Fibroblast of skin of back (primary cell): ENCODE data around the gene BRAF. TPM values are rescaled to one million over a fixed set of nuclear protein-coding genes. Genes with fewer than 3 reads are reported as not detected.
"Not testable (repeated sequence)": the region's sequence is repeated elsewhere in the genome, so short reads cannot be mapped to it uniquely, and the experiment has no call there.

ENCODE experiments used
- DNase-seq: peaks from one replicate; pipeline ENCODE4 v3.0.0-alpha.2; 2013
- polyA plus RNA-seq, 2 experiments: library from polyadenylated mRNA; unstranded; fragments of 120-200 nt; gene quantifications; one replicate each; pipeline ENCODE4 v1.2.1, GENCODE V29; 2013; ENCODE audit not compliant: insufficient read length in 2 of 2

The BRAF gene
- polyA plus RNA-seq (2013, experiment 1 of 2; ENCODE audit: insufficient read length): 7.1 TPM
- polyA plus RNA-seq (2013, experiment 2 of 2; ENCODE audit: insufficient read length): 10.7 TPM

GRCh38 chr7:140924821-140925421 lies at the start of gene BRAF:
BRAF (minus strand) TSS chr7:140924929; CDS start chr7:140924703, 226 bp downstream.
- peak; percentile 87 for DNase-seq

- DNase-seq: no peak
Observed at GRCh38 chr7:140972876-140973829, 48.4 kb upstream of the BRAF start.

- DNase-seq: no peak
Observed at GRCh38 chr7:140972344-140972743, 47.6 kb upstream of the BRAF start.

- no peak for DNase-seq
Observed at GRCh38 chr7:140967438-140967837, 42.7 kb upstream of the BRAF start.

GRCh38 chr7:140966561-140967233 lies 42.0 kb upstream of the BRAF start:
- no peak for DNase-seq

GRCh38 chr7:140961117-140961516 lies 36.4 kb upstream of the BRAF start:
- DNase-seq: no peak

GRCh38 chr7:140956997-140957396 lies 32.3 kb upstream of the BRAF start:
- DNase-seq: not testable (repeated sequence)

GRCh38 chr7:140945940-140946339 lies 21.2 kb upstream of the BRAF start:
- DNase-seq: no peak

- DNase-seq: not testable (repeated sequence)
Observed at GRCh38 chr7:140942242-140942641, 17.5 kb upstream of the BRAF start.

- no peak for DNase-seq
Observed at GRCh38 chr7:140940898-140941297, 16.2 kb upstream of the BRAF start.

GRCh38 chr7:140937702-140938264 lies 13.1 kb upstream of the BRAF start:
- no peak for DNase-seq

GRCh38 chr7:140928491-140929309 lies 4.0 kb upstream of the BRAF start:
- no peak for DNase-seq

- DNase-seq: not testable (repeated sequence)
Observed at GRCh38 chr7:140927945-140928344, 3.2 kb upstream of the BRAF start.

- no peak for DNase-seq
Observed at GRCh38 chr7:140927351-140927750, 2.6 kb upstream of the BRAF start.

- DNase-seq: no peak
Observed at GRCh38 chr7:140926021-140926817, 1.5 kb upstream of the BRAF start.

- DNase-seq: peak; percentile 64
Observed at GRCh38 chr7:140924019-140924820, 509 bp downstream of the BRAF start.

- DNase-seq: no peak
Observed at GRCh38 chr7:140923358-140924006, 1.2 kb downstream of the BRAF start.

- no peak for DNase-seq
Observed at GRCh38 chr7:140922741-140923345, 1.9 kb downstream of the BRAF start.

- DNase-seq: no peak
Observed at GRCh38 chr7:140920745-140921144, 4.0 kb downstream of the BRAF start.
